Measurements from ENCODE around the gene KLHL25. TPM values are rescaled to one million over a fixed set of nuclear protein-coding genes. Genes with fewer than 3 reads are reported as not detected.

KLHL25 gene
- total RNA-seq, 1 donor: 4.3 TPM

DNA sequence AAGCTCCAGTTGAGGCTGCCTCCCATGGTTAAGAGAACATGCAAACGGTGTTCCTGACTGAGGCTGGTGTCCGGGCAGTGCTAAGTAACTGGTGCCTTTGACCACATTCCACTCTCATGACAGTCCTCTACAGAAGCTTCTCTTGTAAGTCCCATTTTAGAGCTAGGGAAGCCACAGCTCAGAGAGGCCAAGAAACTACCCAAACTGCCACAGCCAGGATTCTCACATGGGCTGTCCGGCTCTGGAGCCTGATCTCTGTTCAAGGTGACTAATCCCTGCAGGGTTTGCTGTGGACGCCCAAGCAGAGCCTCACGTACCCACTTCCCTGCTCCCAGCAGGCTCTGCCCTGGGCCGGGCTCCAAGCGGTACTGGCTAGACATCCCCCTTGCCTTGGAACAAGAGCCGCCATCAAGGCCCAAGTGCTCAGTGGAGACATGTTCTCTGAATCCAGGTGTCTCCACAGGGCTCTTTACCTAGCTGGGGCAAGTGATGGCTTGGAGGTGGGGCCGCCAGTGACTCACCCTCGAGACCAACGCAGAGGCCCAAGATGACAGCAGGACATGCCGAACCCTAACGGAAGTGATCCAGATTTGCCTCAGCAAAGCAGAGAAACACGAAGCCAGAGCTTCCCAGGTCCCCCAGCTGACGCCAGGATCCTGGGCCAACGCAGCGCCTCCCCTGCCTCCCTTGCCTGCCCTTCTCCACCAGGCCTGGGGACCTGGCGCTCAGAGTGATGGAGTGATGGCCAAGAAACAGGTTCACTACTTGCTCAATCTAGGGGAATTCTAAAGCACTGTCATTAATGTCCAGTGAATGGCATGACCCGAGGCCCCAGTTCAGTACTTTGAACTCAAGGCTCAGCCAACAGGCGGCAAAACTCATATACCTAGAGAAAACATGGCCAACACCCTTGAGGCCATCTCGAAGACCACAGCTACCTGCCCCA lies 24.4 kb downstream of the KLHL25 start:
- TF ChIP-seq, protein P1, sequence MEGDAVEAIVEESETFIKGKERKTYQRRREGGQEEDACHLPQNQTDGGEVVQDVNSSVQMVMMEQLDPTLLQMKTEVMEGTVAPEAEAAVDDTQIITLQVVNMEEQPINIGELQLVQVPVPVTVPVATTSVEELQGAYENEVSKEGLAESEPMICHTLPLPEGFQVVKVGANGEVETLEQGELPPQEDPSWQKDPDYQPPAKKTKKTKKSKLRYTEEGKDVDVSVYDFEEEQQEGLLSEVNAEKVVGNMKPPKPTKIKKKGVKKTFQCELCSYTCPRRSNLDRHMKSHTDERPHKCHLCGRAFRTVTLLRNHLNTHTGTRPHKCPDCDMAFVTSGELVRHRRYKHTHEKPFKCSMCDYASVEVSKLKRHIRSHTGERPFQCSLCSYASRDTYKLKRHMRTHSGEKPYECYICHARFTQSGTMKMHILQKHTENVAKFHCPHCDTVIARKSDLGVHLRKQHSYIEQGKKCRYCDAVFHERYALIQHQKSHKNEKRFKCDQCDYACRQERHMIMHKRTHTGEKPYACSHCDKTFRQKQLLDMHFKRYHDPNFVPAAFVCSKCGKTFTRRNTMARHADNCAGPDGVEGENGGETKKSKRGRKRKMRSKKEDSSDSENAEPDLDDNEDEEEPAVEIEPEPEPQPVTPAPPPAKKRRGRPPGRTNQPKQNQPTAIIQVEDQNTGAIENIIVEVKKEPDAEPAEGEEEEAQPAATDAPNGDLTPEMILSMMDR (IDR thresholded peaks at IDR 0.05; ENCODE audit: insufficient read depth, low read depth, low read length): no peak
- DNase-seq (ENCODE audit: low read depth): no peak
- no peak overlapping the region for H3K4me3 ChIP-seq (ENCODE audit: low read depth, low read length)

- H3K4me3 ChIP-seq (ENCODE audit: low read depth, low read length): no peak overlapping the region
- TF ChIP-seq, protein P1 (IDR thresholded peaks at IDR 0.05; ENCODE audit: insufficient read depth, low read depth, low read length): no peak
- DNase-seq (ENCODE audit: low read depth): no peak
These were observed 25.4 kb downstream of the KLHL25 start for GRCh38 chr15:85769182-85769900.

DNA sequence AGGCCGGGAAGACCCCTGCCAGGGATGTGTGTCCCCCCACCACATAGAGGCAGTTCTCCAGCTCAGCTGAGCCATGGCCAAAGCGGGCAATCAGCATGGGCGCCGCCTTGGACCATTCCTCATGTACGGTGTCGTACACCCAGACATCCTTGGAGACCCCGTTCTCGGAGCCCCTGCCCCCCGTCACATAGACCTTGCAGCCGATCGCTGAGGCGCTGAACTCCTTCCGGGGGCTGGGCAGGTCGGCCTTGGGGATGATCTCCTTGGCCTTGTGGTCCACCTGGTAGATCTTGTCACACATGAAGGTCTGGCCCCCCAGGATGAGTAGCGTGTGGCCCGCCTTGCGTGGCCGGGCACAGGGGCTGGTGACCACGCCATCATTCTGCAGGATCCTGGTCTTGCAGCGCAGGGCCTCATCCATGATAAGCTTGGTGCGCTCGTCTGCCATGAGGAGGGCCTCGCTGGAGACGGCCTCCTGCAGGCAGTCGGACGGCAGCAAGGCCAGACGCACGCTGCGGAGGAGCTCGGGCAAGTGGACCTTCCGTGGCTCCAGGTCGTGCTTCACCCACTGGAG lies 26.0 kb downstream of the KLHL25 start:
- no peak overlapping the region for H3K4me3 ChIP-seq (ENCODE audit: low read depth, low read length)
- TF ChIP-seq, protein P1 (IDR thresholded peaks at IDR 0.05; ENCODE audit: insufficient read depth, low read depth, low read length): no peak

DNA sequence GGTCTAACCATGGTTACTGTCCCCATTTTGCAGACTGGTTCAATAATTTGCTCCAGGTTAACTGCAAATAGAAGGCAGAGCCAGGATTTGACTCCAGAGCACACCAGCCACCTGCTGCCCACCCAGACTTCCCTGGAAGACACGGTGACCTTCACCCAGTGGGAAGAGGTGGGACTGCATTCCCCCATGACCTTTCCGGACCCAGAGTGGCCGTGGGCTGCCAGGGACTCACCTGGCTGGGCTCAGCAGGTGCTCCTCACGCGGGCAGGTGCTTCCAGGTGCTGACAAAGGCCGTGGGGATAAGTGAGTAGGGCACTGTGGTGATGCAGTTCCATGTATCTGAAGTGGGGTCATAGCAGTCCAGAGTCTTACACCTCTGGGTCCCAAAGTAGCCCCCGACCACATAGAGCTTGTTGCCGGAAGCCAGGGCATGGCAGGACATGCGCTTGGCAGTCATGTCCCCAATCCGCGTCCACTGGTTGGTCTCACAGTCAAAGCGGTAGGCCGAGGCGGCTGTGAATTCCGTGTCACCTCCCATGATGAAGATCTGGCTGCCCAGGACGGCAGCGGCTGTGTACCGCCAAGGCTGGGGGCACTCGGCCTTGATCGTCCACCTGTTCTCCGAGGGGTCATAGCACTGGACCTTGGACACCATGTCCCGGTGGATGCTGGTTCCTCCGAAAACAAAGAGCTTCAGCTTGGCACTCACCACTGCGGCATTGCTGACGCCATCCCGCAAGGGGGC lies 26.8 kb downstream of the KLHL25 start:
- no peak for DNase-seq (ENCODE audit: low read depth)
- TF ChIP-seq, protein P1 (IDR thresholded peaks at IDR 0.05; ENCODE audit: insufficient read depth, low read depth, low read length): no peak
- H3K4me3 ChIP-seq (ENCODE audit: low read depth, low read length): no peak overlapping the region

More for the DNA sequence above, 26.0 kb downstream of the KLHL25 start:
- no peak for DNase-seq (ENCODE audit: low read depth)

DNA sequence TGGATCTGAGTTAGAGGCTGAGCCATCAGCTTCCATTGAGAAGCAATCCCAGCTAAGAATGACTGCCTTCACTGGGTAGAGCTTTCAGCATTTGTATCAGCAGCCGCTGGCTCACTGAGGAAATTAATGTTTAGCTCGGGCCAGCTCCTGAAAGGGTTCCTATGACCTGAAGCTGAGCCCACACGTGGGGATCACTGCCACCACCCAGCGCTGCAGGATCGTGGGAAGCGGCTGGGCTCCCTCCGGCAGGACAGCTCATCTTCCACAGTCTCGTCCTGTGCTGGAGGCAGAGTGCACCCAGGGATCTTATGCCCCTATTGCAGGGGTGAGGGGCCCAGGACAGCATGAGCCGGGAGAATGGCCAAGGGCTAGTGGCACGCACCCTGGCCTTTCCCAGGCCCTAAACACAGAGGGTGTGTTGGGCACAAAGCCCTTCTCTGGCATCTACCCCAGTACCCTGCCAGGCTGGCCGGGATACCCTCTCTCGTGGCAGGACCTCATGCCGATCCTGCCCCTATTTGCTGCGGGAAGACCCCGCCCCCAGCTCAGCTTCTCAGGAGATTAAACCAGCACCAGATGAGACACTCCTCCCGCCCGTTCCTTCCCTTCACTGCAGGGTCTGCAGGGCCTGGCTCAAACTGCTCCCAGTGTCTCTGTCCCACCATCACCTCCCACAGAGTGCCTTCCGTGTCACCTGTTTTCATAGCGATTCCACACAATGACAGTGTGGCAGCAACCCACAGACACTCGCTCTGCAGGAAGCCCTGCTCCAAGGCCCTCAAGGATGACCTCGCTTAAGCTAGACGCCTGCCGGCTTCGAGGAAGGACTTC lies 28.5 kb downstream of the KLHL25 start:
- TF ChIP-seq, protein P1 (IDR thresholded peaks at IDR 0.05; ENCODE audit: insufficient read depth, low read depth, low read length): no peak
- DNase-seq (ENCODE audit: low read depth): no peak
- H3K4me3 ChIP-seq (ENCODE audit: low read depth, low read length): no peak overlapping the region
